SK-MEL-5 (cell line): Measurements from ENCODE around the gene ZNRF3. TPM values are rescaled to one million over a fixed set of nuclear protein-coding genes. Genes with fewer than 3 reads are reported as not detected.
"Not testable (repeated sequence)": the region's sequence is repeated elsewhere in the genome, so short reads cannot be mapped to it uniquely, and the experiment has no call there.

Experiments used
- DNase-seq: peaks from one replicate; pipeline ENCODE4 v3.0.0-alpha.2; 2016; ENCODE audit warnings: low read depth, low spot score
- in situ Hi-C: cut with HindIII; loops from 2 replicates; pipeline ENCODE4 v1.10.0; 2016; ENCODE audit warnings: low sequenced_read_pairs, high pct_unique_total_duplicates, low pct_unique_long_range_greater_than_20kb
- total RNA-seq: library from RNA; depleted of rRNA; stranded (reverse); fragments of >200 nt; shearing (Covaris generic); gene quantifications from 2 replicates; pipeline ENCODE4 v1.2.3, GENCODE V29; 2014

Gene ZNRF3
- total RNA-seq, 1 experiment from 2014 or later, result 4.3 TPM

DNA sequence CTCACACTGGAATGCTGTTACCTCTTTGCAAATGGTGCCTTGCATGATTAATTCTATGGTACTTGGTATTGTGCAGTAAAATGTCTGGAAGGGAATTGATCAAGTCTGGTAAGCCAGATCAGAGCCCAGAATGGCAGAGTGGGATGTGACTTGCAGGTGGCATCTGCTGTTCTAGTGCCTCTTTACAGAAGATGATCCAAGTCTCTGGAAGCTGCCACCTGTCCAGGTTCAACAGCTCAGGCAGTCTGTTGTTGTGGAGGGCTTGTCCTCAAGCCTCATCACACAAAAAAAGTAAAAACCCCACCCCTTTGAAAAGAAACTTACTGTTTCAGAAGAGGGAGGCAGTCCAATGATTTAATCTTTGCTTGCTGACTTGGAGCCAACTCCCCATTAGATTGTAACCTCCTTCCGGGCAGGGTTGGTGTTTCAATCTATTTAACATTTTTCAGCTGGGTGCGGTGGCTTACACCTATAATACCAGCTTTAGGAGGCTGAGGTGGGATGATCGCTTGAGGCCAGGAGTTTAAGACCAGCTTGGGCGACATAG is 17.1 kb downstream of the ZNRF3 start:
- in situ Hi-C loops, result no loop called here
- no peak for DNase-seq

DNA sequence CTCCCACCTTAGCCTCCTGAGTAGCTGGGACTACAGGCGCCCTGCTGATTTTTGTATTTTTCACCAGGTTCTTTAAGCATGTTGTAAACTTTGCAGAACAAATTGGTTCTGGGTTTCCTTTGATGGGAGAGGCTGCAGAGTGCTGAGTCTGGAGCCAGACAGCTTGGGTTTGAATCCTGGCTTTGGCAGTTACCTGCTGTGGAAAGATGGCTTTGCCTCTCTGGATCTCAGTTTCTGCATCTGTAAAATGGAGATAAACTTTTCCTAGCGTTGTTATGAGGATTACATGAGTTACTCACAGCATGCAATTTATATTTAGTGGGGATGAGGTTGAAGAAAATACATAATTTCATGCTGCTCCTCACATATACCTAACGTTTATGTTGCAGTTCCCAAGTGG is 19.1 kb downstream of the ZNRF3 start:
- in situ Hi-C loops, result no loop called here

DNA sequence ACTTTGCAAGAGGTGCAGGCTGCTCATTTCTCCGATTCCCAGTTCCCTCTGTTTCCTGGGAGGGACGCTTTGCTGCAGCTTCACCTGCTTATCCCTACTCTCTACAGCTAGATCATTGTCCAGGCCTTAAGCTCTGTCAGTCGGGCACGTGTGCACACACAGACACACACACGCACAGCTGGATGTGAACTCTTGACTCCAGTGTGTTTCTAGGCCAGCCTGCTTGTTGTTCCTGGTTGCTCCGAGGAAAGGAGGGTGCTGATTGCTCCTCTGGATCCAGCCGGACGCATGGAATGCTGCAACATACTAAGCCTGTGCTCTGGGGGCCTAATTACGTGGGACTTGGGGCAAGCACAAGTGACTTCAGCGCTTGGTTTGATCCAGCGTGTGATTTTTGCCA is 19.7 kb downstream of the ZNRF3 start:
- in situ Hi-C loops, result no loop called here
- DNase-seq, result no peak

More for the DNA sequence above, 19.1 kb downstream of the ZNRF3 start:
- no peak for DNase-seq

DNA sequence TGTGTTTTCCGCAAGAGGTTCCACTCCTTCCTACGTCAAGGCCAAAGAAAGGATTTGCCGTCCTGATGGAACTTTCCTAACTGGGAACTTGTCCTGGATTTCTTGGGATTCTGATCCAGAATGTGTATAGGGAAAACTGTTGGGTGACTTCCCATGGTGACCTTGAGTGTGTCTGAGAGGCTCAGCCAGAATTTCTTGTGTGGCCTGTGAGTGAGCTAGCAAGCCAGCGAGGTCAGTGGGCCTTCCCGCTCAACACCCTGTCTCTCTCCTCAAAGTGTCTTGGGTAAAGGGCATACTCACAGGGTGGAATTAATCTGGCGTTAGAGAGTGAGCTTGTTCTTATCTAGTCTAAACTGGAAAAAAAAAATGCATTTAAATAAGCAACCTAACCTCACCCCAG is 20.4 kb downstream of the ZNRF3 start:
- in situ Hi-C loops, result no loop called here
- DNase-seq, result no peak

- DNase-seq, result no peak
- in situ Hi-C loops, result no loop called here
Observed at GRCh38 chr22:28904211-28904896, 21.0 kb downstream of the ZNRF3 start.

DNA sequence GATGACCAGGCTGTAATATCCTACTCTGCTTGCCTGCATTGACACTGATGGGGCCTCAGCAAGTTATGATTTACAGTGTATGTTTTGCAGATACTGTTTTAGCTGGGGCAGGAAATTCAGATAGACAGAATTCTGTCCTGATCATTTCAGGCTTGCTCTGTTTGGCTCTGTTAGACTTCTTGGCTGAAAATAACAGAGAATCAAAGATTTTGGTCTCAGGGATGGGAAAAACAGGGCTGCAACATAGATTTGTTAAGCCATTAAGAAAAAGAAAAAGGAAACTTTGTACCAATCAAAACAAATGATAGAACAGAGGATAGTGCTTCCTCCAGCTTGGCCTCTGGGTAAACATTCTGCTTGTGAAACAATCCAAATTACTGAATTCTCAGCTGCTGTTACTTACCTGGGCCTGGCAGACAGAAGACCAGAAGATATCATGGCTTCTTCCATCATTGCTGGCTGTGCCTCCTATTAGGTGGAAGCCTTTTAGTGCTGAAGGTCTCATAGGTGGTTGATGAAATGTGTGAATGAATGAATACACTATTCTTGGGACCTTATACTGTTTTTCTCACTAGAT is 22.0 kb downstream of the ZNRF3 start:
- DNase-seq, result no peak
- in situ Hi-C loops, result no loop called here

DNA sequence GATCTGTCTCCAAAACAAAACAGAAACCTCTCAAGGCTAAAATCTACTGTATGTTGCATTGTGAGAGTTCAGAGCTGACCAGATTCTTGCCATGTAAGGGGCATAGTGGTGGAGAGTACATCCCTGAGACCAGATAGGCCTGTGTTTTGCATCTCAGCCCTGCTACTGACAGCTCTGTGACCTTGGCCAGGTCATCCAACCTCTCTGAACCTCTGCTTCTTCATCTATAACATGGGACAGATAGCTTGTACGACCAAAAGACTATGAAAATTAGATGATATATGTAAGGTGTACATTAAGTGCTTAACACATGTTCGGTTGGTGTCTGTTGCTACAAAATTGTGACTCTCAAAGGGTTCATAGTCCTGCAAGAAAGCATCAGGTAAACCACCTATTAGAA is 22.9 kb downstream of the ZNRF3 start:
- DNase-seq, result no peak
- in situ Hi-C loops, result no loop called here

GRCh38 chr22:28907311-28908008 is 24.1 kb downstream of the ZNRF3 start:
- no peak for DNase-seq
- in situ Hi-C loops, result no loop called here

DNA sequence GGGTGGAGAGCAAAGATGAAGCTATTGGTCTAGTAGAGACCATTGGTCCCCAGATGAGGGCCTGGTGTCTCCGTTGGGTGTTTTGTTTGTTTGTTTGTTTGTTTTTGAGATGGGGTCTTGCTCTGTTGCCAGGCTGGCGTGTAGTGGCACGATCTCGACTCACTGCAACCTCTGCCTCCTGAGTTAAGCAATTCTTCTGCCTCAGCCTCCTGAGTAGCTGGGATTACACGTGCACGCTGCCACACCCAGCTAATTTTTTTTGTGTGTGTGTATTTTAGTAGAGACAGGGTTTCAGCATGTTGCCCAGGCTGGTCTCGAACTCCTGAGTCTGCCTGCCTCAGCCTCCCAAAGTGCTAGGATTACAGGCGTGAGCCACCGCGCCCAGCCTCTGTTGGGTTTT is 25.4 kb downstream of the ZNRF3 start:
- in situ Hi-C loops, DNase-seq: not testable (repeated sequence)

GRCh38 chr22:28909375-28909774 is 26.0 kb downstream of the ZNRF3 start:
- DNase-seq, result no peak
- in situ Hi-C loops, result no loop called here

- in situ Hi-C loops, result no loop called here
- no peak for DNase-seq
Observed at GRCh38 chr22:28910569-28911303, 27.4 kb downstream of the ZNRF3 start.

- no peak for DNase-seq
Observed at GRCh38 chr22:28911304-28911690, 27.9 kb downstream of the ZNRF3 start.

GRCh38 chr22:28911777-28912669 is 28.7 kb downstream of the ZNRF3 start:
- in situ Hi-C loops, result no loop called here
- DNase-seq, result no peak

More at GRCh38 chr22:28911304-28911690, 27.9 kb downstream of the ZNRF3 start:
- in situ Hi-C loops, result no loop called here

GRCh38 chr22:28914201-28914600 is 30.8 kb downstream of the ZNRF3 start:
- DNase-seq, result no peak
- in situ Hi-C loops, result no loop called here

DNA sequence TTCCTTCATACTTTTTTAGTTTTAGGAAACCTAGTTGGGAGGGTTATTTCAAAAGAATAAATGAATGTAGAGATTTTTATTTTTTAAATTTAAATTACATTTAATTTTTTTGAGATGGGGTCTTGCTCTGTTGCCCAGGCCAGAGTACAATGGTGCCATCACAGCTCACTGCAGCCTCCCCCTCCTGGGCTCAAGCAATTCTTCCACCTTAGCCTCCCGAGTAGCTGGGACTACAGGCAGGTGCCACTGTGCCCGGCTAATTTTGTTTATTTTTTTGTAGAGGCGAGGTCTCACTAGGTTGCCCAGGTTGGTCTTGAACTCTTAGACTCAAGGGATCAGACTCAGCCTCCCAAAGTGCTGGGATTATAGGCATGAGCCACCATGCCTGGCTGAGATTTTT is 32.6 kb downstream of the ZNRF3 start:
- in situ Hi-C loops, result no loop called here
- no peak for DNase-seq

- peak; percentile 35 for DNase-seq
- in situ Hi-C loops, result no loop called here
Observed at GRCh38 chr22:28917747-28918549, 34.6 kb downstream of the ZNRF3 start.
